Measurements from ENCODE around the gene ALOX5AP. TPM values are rescaled to one million over a fixed set of nuclear protein-coding genes. Genes with fewer than 3 reads are reported as not detected.

Gene ALOX5AP
- polyA plus RNA-seq, 6 donors from 2014 or later, result 312 to 603 (median 416) TPM

DNA sequence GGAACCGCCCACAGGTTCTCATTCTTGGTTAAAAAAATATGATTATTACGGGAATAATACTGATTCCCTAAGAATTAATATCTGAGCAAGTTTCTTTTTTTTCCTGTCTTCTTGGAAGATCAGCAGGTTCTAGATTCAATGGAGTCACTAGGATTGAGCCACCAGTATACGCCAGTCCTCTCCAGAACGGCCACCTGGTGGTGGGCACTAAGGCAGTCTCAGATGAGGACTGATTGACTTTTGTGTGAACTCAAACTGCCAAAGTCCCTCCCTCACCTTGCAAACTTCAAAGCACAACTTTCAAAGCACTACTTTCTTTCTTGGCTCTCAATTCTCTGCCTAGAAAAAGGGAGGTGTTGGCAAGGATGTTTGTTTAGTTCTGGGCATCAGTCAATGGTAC lies 33.3 kb upstream of the ALOX5AP start:
- Mint-ChIP-seq H3K27ac (peak overlapping the region in 1 of 6 donors; percentile 63), H3K4me1 (peaks cover 7 to 13% (median 8%) of the 10 kb centered on the region in 3 donors), H3K4me3 (no peak overlapping the region), H3K27me3 (peaks cover 3 to 8% (median 6%) of the 10 kb centered on the region in 3 donors), H3K9me3 (no peaks in the 10 kb centered on the region), H3K36me3 (no peaks in the 10 kb centered on the region)
- DNase-seq (no peak), ATAC-seq (ENCODE audit: low read depth in 2 of 2) (no peak)

DNA sequence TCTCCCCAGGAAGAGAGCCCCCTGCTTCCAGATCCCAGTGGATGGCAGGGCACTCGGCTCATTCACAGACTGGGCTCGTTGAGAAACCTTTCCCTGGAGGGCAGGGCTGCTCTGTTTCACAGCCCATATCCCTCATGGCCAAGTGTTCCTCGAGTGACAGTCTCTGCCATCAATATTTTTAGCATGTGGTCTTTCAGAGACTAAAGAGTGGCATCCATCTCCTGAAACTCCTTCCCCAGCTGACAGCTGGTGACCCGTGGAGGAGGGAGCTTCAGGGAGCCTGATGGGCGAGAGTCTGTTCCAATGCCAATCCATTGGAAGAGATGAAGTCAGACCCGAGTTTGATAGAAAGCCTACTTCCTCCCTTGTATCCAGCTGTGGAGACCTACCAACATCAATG lies 30.7 kb upstream of the ALOX5AP start:
- Mint-ChIP-seq H3K4me1 (peaks cover 0 to 6% (median 0%) of the 10 kb centered on the region in 3 donors), H3K27me3 (peaks cover 0 to 6% (median 3%) of the 10 kb centered on the region in 3 donors), H3K27ac (no peak overlapping the region), H3K4me3 (no peak overlapping the region), H3K9me3 (no peaks in the 10 kb centered on the region), H3K36me3 (no peaks in the 10 kb centered on the region)
- ATAC-seq (ENCODE audit: low read depth in 2 of 2) (no peak), DNase-seq (no peak)

- H3K4me1 Mint-ChIP-seq, result peaks cover 0 to under 1% (median 0%) of the 10 kb centered on the region in 3 donors
- H3K36me3 Mint-ChIP-seq, result no peaks in the 10 kb centered on the region
- H3K9me3 Mint-ChIP-seq, result no peaks in the 10 kb centered on the region
- no peak overlapping the region for H3K27ac Mint-ChIP-seq
- peaks cover 0 to 6% (median 0%) of the 10 kb centered on the region in 3 donors for H3K27me3 Mint-ChIP-seq
- H3K4me3 Mint-ChIP-seq, result no peak overlapping the region
- ATAC-seq (ENCODE audit: low read depth in 2 of 2) (no peak), DNase-seq (no peak)
These were observed 29.7 kb upstream of the ALOX5AP start for GRCh38 chr13:30705680-30706079.

DNA sequence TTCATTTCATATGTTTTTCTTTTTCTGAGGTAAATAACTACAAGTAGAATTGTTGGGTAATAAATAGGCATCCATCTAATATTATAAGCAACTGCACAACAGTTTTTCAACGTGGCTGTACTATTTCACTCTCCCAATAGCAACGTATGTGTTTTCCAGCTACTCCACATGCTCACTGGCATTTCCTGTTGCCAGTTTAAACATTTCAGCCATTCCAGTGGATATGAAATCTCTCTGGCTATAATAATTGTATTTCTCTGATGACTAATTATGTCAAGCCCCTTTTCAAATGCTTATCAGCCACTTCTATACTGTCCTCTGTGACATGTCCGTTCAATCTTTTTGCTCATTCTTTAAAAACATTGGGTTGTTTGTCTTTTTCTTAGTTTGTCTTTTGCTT lies 26.8 kb upstream of the ALOX5AP start:
- no peaks in the 10 kb centered on the region for H3K36me3 Mint-ChIP-seq
- H3K27me3 Mint-ChIP-seq, result peaks cover 0 to 6% (median 0%) of the 10 kb centered on the region in 3 donors
- ATAC-seq (ENCODE audit: low read depth in 2 of 2) (no peak), DNase-seq (no peak)
- no peak overlapping the region for H3K27ac Mint-ChIP-seq
- peaks cover 11 to 12% (median 12%) of the 10 kb centered on the region in 3 donors for H3K4me1 Mint-ChIP-seq
- H3K9me3 Mint-ChIP-seq, result no peaks in the 10 kb centered on the region
- no peak overlapping the region for H3K4me3 Mint-ChIP-seq

GRCh38 chr13:30710442-30710841 lies 24.9 kb upstream of the ALOX5AP start:
- ATAC-seq (ENCODE audit: low read depth in 2 of 2) (no peak), DNase-seq (no peak)
- H3K9me3 Mint-ChIP-seq, result no peaks in the 10 kb centered on the region
- H3K27ac Mint-ChIP-seq, result no peak overlapping the region
- no peaks in the 10 kb centered on the region for H3K36me3 Mint-ChIP-seq
- no peak overlapping the region for H3K4me3 Mint-ChIP-seq
- peaks cover 13 to 27% (median 21%) of the 10 kb centered on the region in 3 donors for H3K4me1 Mint-ChIP-seq
- no peaks in the 10 kb centered on the region for H3K27me3 Mint-ChIP-seq

DNA sequence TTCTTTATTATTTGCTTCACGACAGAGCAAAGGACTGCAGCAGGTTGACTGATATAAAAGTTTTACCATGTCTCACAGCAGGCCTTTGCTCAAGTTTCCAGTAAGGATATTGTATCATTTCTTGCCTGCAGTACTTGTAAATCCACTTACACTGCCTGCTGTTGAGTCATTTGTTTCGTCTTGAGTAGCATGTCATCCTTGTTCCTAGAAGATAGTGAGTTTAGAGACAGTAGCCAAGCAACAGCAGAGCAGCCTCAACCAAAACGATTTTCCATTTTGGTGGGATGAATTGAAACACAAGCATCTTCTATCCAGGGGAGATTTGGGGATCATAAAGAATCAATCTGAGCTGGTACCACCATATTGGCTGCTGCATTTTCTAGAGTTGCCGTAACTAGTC lies 24.0 kb upstream of the ALOX5AP start:
- no peak for ATAC-seq (ENCODE audit: low read depth in 2 of 2)
- no peak overlapping the region for H3K4me3 Mint-ChIP-seq
- H3K4me1 Mint-ChIP-seq, result peaks cover 13 to 27% (median 21%) of the 10 kb centered on the region in 3 donors
- H3K36me3 Mint-ChIP-seq, result no peaks in the 10 kb centered on the region
- H3K27me3 Mint-ChIP-seq, result no peaks in the 10 kb centered on the region
- H3K27ac Mint-ChIP-seq, result no peak overlapping the region
- no peak for DNase-seq
- no peaks in the 10 kb centered on the region for H3K9me3 Mint-ChIP-seq

DNA sequence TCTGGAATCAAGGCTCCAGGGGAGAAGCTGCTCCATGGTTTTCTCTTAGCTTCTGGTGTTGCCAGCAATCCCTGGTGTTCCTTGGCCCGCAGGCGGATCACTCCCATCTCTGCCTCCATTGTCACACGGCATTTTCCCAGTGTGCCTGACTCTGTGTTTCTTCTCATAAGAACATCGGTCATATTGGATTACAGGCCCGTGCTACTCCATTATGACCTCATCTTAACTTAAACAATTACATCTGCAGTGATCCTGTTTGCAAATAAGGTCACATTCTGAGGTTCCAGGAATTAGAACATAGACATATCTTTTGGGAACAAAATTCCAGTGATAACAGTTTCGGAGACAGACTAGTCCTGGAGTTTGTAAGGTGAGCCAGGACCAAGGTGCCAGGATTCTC lies 23.5 kb upstream of the ALOX5AP start:
- no peak overlapping the region for H3K27ac Mint-ChIP-seq
- no peaks in the 10 kb centered on the region for H3K27me3 Mint-ChIP-seq
- H3K4me1 Mint-ChIP-seq, result peaks cover 13 to 31% (median 21%) of the 10 kb centered on the region in 3 donors
- ATAC-seq (ENCODE audit: low read depth in 2 of 2) (no peak), DNase-seq (no peak)
- H3K9me3 Mint-ChIP-seq, result no peaks in the 10 kb centered on the region
- H3K4me3 Mint-ChIP-seq, result no peak overlapping the region
- no peaks in the 10 kb centered on the region for H3K36me3 Mint-ChIP-seq

DNA sequence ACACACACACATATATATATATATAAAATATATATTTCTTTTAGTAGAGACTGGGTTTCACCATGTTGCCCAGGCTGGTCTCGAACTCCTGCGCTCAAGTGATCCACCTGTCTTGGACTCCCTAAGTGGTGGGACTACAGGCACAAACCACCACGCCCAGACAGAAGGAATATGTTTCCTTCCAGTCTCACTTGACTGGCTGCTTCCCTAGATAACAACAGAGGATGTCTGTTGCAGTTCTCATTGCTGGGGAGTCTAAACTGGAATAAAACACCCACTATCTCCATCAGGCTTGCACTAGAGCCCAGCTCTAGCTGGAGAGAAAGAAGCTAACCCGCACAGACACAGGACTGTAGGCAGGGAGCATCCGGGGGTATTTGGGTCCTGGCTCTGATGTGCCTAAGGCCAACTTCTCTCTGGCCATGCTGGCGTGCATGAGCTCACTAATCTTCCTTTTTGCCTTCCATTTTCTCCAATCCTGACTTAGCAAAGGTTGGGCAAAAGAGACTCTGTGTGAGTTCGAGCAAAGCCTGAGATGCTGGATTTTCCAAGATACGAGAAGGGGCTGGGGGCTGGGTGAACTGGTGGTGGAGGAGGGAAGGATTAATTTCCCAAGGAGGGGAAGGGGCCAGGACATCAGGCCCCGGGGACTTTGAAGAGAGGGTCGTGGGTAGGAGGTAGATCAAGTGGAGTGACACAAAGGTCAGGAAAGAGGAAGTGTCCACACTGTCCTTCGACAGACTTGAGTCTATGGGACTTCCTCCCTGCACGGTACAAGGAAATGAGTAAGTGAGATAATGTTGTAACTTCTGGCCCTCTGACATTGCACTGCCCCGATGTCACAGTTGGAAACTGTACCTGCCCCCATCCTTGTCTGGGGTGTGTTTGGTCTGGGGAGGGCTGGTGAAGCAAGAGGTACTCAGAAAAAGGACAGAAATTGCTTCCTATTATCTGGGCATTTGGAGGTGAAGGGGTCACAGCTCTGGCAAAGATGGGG lies 22.5 kb upstream of the ALOX5AP start:
- H3K36me3 Mint-ChIP-seq, result no peaks in the 10 kb centered on the region
- H3K9me3 Mint-ChIP-seq, result no peaks in the 10 kb centered on the region
- DNase-seq (no peak), ATAC-seq (ENCODE audit: low read depth in 2 of 2) (peak; percentile 43 to 49)
- H3K4me3 Mint-ChIP-seq, result peak overlapping the region in 3 of 8 donors; percentile 42 to 80 (median 58)
- H3K27me3 Mint-ChIP-seq, result no peaks in the 10 kb centered on the region
- peak overlapping the region in 3 of 6 donors; percentile 10 to 86 (median 53) for H3K27ac Mint-ChIP-seq
- H3K4me1 Mint-ChIP-seq, result peaks cover 13 to 34% (median 21%) of the 10 kb centered on the region in 3 donors

- Mint-ChIP-seq H3K4me3 (no peak overlapping the region), H3K27ac (peak overlapping the region in 2 of 6 donors; percentile 62 to 84), H3K9me3 (no peaks in the 10 kb centered on the region), H3K4me1 (peaks cover 27 to 50% (median 39%) of the 10 kb centered on the region in 3 donors), H3K36me3 (no peaks in the 10 kb centered on the region), H3K27me3 (no peaks in the 10 kb centered on the region)
- no peak for ATAC-seq (ENCODE audit: low read depth in 2 of 2)
- DNase-seq, result no peak
These were observed 20.5 kb upstream of the ALOX5AP start for GRCh38 chr13:30714629-30715371.

DNA sequence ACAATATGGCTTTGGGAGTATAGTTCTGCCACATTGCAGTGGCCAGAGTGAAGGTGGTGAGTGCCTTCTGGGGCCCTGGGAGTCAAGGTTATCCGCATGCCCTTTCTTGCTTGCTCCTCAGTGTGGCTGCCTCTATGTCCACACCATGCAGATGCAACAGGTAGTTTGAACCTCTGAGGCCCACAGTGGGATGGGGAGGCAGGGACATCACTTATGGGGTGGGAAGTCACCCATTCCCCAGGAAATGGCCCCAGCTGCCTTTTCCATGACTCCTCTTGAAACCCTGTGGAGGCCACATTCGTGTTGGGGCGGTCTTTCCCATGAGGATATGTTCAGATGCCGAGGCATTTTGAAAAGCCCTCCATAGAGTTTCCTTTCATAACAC lies 20.0 kb upstream of the ALOX5AP start:
- Mint-ChIP-seq H3K36me3 (no peaks in the 10 kb centered on the region), H3K9me3 (no peaks in the 10 kb centered on the region), H3K27ac (no peak overlapping the region), H3K27me3 (no peaks in the 10 kb centered on the region), H3K4me1 (peaks cover 31 to 56% (median 45%) of the 10 kb centered on the region in 3 donors), H3K4me3 (no peak overlapping the region)
- ATAC-seq (ENCODE audit: low read depth in 2 of 2) (no peak), DNase-seq (no peak)

DNA sequence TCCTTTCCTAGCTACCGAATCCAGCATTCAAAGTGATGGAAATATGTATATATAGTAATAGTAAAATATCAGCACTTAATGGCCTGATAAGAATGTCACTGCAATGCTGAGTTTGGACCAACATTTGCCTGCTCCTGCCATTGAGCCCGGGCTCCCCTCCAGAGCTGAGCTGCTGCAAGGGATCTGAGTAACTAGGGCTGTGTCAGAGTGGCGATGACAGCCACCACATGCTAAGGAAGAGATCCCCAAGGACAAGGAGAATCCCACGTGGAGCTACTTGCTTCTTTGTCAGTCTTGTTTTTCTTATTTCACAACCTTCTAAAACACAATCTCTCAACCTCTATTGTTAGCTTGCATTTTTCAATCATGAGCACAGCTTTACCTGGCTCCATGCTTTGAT lies 19.5 kb upstream of the ALOX5AP start:
- ATAC-seq (ENCODE audit: low read depth in 2 of 2) (no peak), DNase-seq (no peak)
- peaks cover 36 to 60% (median 50%) of the 10 kb centered on the region in 3 donors for H3K4me1 Mint-ChIP-seq
- no peaks in the 10 kb centered on the region for H3K36me3 Mint-ChIP-seq
- H3K4me3 Mint-ChIP-seq, result no peak overlapping the region
- H3K27me3 Mint-ChIP-seq, result no peaks in the 10 kb centered on the region
- no peaks in the 10 kb centered on the region for H3K9me3 Mint-ChIP-seq
- H3K27ac Mint-ChIP-seq, result peak overlapping the region in 1 of 6 donors; percentile 56

GRCh38 chr13:30718661-30719524 lies 16.4 kb upstream of the ALOX5AP start:
- Mint-ChIP-seq H3K36me3 (no peaks in the 10 kb centered on the region), H3K4me1 (peaks cover 39 to 66% (median 55%) of the 10 kb centered on the region in 3 donors), H3K27ac (peak overlapping the region; percentile 1 to 87 (median 44)), H3K4me3 (peak overlapping the region; percentile 10 to 84 (median 56)), H3K9me3 (no peaks in the 10 kb centered on the region), H3K27me3 (no peaks in the 10 kb centered on the region)
- peak; percentile 63 to 67 for ATAC-seq (ENCODE audit: low read depth in 2 of 2)
- DNase-seq, result no peak

DNA sequence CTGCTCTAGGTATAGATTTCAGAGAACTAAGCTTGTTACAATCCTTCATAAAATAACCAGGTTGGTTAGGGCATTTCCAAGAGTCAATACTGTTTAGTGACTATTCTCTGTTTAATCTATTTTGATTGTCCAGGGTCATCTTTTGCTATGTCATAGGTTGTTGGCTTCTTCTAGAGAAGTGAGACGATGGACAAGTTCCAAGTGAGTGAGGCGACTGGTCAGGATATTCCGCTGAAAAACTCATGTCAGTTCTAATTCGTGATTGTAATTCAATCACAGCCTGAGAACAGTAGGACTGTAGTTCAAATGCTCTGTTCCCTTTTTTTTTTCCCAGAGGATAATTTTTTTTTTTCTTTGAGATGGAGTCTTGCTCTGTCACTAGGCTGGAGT lies 15.8 kb upstream of the ALOX5AP start:
- no peak for ATAC-seq (ENCODE audit: low read depth in 2 of 2)
- Mint-ChIP-seq H3K4me1 (peaks cover 39 to 63% (median 55%) of the 10 kb centered on the region in 3 donors), H3K27me3 (no peaks in the 10 kb centered on the region), H3K27ac (peak overlapping the region in 3 of 6 donors; percentile 2 to 87 (median 16)), H3K9me3 (no peaks in the 10 kb centered on the region), H3K4me3 (peak overlapping the region in 7 of 8 donors; percentile 10 to 84 (median 57)), H3K36me3 (no peaks in the 10 kb centered on the region)
- no peak for DNase-seq

Data from naive B cell (primary cell).